Stimulated activated CD4-positive, alpha-beta T cell treated with anti-CD3 and anti-CD28 coated beads, Interleukin-15, amount 100 ng/mL, for 1 hour (primary cell): ENCODE measurements around the gene PTPRD.
"Not testable (repeated sequence)": the region's sequence is repeated elsewhere in the genome, so short reads cannot be mapped to it uniquely, and the experiment has no call there.

Experiments used
- DNase-seq, 2 donors: peaks; one replicate each; pipeline ENCODE4 v3.0.0-alpha.2; 2020; ENCODE audit warnings: low read depth in 1 of 2, low spot score in 1 of 2

The PTPRD gene

DNA sequence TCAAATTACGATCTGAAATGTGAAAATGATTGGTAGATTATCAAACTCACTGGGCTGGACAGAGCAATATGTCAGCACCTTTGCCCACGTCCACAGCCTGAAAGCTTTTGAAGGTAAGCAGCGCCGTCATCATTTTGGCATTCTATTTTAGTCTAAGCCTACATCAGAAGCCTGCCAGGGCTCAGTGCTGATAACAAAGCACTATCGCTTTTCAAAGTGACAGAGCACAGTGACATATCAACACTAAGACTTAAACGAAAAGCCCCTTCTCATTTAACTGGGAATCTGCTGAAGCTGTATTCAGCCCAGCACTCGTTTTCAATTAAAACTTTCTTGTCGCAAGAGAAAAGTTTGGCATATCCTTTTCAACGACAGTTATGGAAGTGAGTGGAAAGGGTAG lies 1076.3 kb downstream of the PTPRD start:
- no peak for DNase-seq

DNA sequence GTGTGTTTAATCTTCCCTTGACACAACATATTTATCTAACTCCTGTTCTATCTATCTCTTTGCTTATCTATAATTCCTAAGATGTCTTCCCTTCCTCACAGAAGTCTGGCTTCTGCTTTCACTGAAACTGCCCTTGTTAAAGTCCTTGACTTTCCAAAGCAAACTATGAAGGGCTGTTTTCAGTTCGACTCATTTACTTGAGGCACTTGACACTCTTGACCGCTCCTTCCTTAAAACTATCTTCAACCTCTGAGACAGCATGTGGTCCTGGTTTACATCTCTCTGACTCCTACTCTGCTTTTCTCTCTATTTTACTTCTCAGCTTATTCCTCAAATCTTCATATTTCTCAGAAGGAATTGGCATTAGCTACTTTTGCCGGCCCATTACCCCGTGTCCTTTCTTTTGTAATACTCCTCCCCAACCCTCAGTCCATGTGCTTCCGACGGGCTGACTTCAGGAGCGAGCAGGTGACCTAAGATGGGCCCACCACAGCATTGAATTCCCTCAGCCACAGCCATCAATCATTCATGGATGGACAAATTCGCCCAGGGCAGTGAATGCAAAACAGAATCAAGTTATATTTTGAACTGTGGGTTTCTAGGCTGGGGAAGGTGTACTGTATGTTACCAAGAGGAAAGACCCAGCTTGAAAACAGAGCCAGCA lies 1089.2 kb downstream of the PTPRD start:
- DNase-seq, result no peak

DNA sequence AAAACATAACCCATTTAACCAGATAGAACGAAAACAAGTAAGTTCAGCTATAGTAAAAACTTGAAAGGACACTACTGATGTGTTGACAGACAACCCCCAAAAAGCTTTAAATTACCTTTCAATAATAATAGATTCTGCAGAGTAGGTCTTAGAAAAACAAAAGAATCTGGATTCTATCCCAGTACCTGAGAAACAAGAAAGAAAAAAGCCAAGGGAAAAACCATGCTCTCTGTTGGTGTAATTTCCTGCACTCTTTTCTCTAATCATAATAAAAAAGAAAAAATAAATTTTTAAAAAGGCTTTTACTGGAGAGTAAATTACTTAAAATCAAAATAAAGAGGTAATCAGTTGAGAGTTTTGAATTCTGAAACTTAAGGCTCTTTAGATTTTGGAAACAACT lies 1090.4 kb downstream of the PTPRD start:
- DNase-seq, result no peak

DNA sequence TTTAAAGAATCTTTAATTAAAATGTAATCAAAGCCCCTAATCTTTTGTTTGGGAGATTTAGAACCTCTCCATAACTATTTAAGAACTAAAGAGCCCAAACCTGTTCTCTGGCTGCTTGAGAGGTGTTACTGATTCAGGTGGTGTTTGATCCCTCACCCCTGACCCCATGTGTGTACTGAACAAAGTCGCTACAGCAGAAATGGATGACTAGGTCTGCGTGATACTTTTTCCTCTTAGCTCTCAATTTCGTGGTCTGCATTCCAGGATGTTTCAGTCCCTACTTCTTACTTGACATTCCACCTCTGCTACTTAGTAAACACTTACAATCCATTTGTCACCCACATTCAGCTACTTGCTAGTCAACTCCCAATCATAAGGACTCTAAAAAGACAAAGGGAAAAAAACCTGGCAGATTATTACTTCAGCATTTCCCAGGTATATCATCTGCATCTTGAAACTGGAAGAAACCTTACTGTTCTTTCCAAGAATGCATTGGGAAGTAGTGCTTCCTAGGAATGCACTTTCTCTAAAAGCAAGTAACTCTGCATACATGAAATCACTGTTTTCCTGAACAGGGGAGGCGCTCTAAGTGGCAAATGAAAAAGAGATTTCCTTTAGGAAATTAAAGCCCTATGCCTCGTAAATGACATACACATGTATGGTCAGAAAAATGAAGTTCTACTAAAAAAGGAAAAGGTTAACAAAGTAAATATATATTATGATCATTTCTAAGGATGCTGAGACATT lies 1091.6 kb downstream of the PTPRD start:
- no peak for DNase-seq

DNA sequence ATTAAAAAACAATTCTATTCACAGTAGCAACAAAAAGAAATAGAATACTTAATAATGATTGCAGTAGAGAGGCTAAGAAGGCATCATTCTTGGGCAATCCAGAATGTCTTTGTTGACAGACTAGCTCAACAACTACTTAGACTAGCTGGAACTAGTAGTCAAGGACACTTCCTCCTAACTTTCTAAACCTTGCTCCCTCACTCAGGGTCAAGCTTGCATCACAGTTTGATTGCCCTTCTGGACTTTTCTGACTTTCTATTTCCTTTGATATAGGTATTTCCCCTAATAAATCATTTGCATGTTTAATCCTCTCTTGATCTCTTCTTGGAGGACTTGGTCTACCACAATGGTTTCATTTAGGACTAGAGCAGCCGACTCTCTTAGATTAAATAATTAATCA lies 1107.9 kb downstream of the PTPRD start:
- DNase-seq, result no peak

DNA sequence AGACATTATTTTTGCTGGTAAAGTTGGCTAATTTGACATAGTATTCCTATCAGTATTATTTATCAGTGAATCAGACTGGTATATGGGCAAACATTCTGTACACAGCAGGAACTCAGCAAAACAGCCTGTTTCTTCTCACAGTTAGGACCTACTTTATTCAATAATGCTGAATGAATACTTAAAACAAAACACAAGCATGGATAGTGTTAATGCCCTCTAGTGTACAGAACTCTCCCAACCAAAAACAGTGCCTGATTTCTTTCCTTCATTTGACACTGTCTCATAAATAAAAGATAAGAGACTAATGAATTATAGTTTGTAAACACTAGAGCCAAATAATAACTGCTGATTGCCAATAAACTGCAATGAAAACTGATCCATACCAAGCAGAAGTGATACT lies 1113.3 kb downstream of the PTPRD start:
- DNase-seq, result no peak

DNA sequence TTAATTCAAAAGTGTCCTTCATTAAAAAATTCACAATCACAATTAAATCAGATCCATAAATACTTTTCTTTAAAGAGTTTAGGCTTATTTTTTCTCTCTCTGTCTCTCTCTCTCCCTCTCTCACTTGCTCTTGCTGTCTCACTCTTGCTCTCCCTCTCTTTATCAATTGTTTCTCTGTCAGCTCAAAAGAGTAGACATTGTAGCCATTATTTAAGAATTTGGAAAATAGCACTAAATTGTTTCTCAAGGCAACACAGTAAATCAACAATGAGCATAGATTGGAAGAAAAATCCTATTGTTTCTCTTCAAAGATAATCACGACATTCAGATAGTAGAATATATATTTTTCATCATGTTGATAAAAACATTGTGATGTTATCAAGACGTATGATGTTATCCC lies 1114.0 kb downstream of the PTPRD start:
- no peak for DNase-seq

DNA sequence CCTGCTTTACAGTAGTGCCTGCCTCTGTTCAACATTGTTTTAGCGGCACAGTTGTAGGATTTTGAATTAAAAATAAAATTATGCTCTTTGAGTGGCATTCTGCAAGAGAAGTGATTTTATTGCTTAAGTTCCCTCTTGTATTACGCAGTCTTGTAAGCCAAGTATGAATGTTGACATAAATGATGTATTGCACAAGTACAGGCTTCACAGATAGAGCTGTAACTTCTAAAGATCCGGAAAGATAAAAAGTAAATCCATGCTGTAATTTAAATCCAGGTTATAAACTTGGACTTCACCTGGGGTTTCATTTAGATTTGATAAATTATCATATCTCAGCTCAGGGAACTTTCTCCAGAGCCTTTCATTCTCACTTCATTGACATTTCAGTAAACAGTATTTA lies 1114.7 kb downstream of the PTPRD start:
- no peak for DNase-seq

DNA sequence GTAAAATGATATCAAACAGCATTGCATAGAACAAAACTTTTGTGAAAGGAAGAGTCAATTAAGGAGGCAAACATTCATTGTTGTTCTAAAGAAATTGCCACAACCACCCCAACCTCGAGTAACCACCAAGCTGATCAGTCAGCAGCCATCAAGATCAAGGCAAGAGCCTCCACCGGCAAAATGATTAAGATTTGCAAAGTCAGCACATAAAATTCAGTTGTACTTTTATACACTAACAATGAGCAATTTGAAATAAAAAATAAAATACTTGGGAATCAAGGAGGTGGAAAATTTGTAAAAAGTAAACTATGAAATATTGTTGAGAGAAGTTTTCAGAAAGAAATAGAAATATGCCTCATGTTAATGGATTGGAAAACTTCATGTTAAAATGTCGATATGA lies 1118.5 kb downstream of the PTPRD start:
- DNase-seq, result no peak

DNA sequence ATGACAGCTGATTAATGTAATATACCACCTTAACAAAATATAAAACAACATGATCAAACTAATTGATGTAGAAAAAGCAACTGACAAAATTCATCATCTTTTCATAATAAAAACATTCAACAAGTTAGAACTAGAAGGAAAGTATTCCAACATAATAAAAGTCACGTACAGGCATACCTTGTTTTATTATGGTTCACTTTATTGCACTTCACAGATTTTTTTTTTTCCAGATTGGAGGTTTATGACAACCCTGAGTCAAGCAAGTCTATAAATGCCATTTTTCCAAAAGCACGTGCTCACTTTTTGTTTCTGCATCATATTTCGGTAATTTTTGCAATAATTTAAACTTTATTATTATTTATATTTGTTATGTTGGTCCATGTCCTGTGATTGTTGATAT lies 1120.3 kb downstream of the PTPRD start:
- no peak for DNase-seq

DNA sequence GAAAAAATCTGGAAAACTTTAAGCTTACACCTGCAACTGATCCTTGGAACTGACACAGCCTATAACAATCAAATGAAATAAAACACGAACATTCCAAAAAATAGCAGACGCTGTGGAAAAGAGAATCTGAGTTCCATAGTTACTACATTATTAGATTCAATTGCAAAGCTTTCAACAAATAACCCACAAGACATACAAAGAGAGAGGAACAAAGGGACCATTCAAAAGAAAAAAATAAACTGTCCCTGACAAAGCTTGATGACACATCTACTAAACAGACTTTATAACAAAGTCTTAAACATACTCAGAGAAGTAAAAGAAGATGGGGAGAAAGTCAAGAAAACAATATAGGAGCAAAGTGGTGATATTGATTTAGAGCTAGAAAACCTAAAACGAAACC lies 1123.6 kb downstream of the PTPRD start:
- no peak for DNase-seq

DNA sequence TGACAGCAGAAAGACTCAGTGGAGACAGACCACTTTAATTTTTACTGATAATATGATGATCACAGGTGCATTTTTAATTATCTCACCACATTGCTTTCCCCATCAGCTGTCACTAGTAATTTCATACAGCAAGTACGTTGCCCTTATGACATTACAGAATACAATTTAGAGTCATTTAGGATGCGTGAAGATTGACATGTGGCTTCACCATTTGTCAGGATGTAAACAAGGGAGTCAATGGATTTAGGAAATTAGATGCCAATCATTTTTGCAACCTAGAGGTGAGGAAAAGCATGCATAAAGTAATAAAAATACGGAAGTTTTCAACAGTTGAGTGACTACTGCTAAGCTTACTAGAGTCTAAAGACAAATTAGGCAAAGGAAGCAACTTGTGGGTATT lies 1129.6 kb downstream of the PTPRD start:
- DNase-seq, result no peak

DNA sequence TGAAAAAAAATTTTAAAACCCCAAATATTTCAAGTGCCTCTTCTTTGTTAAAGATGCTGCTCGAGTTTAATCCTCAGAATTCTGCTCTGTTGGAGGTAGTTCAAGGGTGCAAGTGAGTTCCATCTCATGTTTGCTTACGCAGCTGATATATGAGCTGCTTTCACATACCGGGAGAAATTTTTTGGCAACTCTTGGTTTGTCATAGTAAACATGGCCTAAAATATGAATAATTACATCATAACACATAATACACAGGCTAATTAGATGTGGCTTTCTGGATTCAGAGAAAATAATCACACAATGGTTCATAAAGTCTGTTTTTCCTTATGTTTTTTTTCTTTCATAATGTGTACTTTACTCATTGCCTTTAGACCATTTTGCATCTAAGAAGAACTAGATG lies 1134.1 kb downstream of the PTPRD start:
- DNase-seq, result no peak

DNA sequence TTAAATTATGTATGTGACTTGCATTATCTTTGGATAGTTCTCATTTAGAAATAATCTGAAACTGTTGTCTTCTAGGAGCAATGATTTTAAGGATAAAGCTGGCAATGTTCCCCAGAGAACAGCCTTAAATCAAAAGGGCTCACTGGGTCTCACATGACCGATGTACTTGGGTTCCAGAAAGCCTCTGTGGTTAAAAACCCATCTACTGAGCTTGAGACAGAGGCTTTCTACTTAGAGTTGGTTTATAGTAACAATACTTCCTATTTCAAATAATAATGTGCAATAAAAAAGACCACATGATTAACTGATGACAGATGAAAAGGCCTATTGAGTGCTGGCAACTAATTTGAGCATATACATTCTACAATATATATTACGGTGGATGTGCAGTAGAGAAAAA lies 1143.5 kb downstream of the PTPRD start:
- no peak for DNase-seq

DNA sequence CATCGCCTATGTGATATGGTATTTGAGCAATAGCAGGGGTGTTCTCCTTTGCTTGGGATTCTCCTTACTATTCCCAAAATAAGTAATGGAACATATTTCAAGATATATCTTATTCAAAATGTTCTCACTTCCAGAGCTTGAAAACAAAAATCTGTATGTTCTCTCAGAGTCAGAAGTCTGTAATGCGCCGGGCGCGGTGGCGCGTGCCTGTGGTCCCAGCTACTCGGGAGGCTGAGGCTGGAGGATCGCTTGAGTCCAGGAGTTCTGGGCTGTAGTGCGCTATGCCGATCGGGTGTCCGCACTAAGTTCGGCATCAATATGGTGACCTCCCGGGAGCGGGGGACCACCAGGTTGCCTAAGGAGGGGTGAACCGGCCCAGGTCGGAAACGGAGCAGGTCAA lies 1170.9 kb downstream of the PTPRD start:
- not testable (repeated sequence) for DNase-seq

DNA sequence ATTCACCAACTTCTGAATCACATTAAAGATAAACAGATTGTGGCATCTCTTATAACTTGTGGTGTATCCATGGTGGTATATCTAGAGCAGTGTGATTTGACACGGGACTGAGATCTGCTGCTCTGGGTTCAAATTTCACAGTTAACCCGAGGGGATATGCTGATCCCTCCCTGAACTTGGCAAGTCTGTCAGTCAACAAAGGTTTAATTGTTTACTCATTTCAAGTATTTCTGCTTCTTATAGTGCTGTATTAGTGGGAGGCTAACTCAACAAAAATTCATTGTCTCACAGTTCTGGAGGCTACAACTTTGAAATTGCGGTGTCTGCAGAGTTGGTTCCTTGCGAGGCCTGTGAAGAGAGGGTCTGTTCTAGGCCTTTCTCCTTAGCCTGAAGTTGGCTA lies 1175.2 kb downstream of the PTPRD start:
- no peak for DNase-seq

DNA sequence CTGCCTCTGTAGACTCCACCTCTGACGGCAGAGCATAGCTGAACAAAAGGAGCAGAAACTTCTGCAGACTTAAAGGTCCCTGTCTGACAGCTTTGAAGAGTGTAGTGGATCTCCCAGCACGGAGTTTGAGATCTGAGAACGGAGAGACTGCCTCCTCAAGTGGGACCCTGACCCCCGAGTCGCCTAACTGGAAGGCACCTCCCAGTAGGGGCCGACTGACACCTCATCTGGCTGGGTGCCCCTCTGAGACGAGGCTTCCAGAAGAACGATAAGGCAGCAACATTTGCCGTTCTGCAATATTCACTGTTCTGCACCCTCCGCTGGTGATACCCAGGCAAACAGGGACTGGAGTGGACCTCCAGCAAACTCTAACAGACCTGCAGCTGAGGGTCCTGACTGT lies 1186.3 kb downstream of the PTPRD start:
- DNase-seq, result not testable (repeated sequence)

DNA sequence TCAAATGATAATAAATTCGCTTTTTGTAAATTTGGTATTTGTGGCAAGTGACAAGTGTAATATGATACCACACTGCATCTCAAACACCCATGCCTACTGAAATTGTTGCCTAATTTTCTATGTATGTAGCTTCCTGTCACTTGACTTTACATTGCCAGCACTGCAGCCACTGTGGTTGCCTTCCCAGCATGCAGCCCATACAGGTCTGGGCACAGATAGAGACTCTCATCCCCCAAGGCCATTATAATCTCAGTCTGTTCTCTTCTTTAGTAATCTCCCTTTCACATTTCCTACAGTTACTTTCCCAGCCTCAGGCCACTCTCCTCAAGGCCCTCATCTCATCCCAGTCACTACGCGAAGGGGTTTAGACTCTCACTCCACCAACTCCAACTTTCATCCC lies 1200.6 kb downstream of the PTPRD start:
- DNase-seq, result no peak

DNA sequence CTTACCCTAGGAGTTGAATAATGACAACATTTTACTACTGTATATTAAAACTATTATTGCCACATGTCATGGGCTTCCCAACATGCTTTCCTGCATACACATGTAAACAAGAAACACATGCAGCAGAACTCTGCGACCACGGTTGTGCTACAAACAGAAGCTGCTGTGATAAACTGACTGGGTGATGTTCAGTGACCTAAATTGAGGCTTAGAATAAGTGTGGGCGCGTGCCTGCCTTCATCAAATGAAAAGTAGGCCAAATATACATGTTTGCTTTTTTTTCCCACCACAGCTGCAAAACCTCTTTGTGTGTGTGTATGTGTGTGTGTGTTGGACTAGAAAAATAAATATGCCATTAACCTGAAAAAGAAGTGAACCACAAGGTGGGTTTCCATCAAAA lies 1202.1 kb downstream of the PTPRD start:
- no peak for DNase-seq

DNA sequence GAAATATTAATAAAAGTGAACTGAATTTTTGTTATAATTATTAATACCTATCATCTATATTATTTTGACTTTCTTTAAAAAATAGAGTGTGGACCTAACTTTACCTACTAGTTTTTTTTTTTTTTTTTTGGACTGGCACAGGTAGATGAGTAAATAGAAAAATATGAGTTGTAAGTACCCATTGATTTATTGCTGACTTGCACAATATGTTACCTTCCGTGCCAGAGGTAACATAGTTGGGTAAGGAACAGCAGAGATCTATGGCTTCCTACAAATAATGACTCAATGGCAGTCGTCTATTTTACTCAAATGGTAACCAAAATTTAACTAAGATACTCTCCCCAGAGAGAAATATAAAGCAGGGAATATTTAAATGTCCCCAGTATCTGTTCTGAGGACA lies 1212.8 kb downstream of the PTPRD start:
- no peak for DNase-seq

DNA sequence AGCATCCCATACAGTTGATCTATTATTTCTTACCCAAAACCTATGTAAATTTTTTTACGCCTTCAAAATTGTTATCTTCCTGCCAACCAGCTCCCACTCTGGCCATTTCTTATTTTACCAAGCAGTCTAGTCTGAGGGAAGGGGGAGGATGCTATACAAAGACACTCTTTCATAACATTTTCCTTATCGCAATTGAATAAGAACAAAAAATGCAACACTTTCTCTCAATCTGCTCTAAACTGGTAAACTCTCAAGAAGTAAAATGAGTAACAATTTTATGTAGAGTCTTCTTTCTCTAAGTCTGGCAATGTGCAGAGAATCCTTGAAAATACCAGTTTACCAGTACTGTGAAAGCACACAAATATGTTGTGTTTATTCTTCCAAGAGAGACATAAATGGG lies 1216.3 kb downstream of the PTPRD start:
- DNase-seq, result no peak

DNA sequence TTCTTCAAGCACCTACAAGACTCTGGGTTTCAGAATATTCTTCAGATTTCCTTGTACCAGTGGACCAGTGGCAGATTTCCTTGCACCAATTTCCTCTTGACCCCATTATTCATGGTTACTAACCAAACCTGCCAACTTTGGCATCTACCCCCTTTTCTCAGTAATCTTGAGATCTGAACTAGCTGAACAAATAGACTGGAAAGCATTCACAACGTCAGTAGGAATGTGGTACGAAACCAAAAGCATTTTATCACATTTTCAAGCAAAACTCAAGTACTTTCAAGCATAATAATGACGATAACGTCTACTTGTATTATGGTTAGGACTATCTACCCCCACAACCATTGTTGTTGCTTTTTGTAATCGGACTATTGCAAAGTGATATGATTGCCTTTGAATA lies 1217.3 kb downstream of the PTPRD start:
- no peak for DNase-seq

DNA sequence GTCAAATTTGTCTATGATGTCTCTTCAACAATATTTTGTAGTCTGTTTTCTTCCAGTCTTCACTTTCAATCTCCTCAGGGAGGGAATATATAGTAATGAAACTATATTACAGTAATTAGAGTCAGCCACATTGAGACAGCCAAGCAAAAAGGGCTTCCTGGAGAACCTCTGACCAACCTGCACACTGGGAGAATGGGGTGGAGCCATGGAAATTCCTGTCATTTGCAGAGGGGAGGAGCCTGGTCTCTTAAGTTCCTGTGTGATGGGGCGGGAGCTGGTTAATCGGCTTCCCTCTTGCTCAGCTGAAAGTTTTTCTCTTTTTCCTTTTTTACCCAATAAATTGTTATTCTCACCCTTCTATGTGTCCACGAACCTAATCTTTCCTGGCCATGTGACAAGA lies 1220.0 kb downstream of the PTPRD start:
- no peak for DNase-seq
